K562 (cell line): ENCODE data around the gene PPP1R14B. TPM values are rescaled to one million over a fixed set of nuclear protein-coding genes. Genes with fewer than 3 reads are reported as not detected.
A peak's percentile ranks its signal among the peaks of the same experiment; 100 is the strongest.

Experiments used
- CAMTA2 ChIP-seq: fragments of 250-450 bp; sonication (Bioruptor Pico); conservative IDR thresholded peaks from 2 replicates; pipeline ENCODE4 v1.5.1; 2022
- CBX3 ChIP-seq, 2 experiments: IDR thresholded peaks; 1 replicate in 1 of 2; 2 replicates in 1 of 2; pipeline ENCODE4 v1.6.1; 2012; ENCODE audit warnings: inconsistent platforms in 2 of 2, low read length in 2 of 2, borderline replicate concordance in 1 of 2, control low read depth in 1 of 2
- CHCHD3 ChIP-seq: fragments of 250-450 bp; sonication (Bioruptor Pico); IDR thresholded peaks from 2 replicates; pipeline ENCODE4 v2.1.2; 2022; ENCODE audit warnings: mild to moderate bottlenecking
- CHD1 ChIP-seq: fragments of 200-600 bp; sonication (generic); IDR thresholded peaks from one replicate; pipeline ENCODE4 v1.6.1; 2012; ENCODE audit warnings: mild to moderate bottlenecking, moderate library complexity, low read length, inconsistent platforms
- CHD2 ChIP-seq: IDR thresholded peaks from 2 replicates; pipeline ENCODE4 v1.6.1; 2011; ENCODE audit warnings: low read depth, low read length
- EP400 ChIP-seq: fragments of 450-650 bp; IDR thresholded peaks from 2 replicates; pipeline ENCODE4 v1.6.1; 2017; ENCODE audit warnings: antibody characterized with exemption, mild to moderate bottlenecking, moderate library complexity
- GTF2E2 ChIP-seq: fragments of 200-800 bp; sonication (Bioruptor generic); IDR thresholded peaks from 2 replicates; pipeline ENCODE4 v1.6.1; 2016; ENCODE audit warnings: missing genetic modification characterization, missing compliant biosample characterization
- HDAC1 ChIP-seq, 2 experiments: fragments of 450-650 bp; IDR thresholded peaks; 2 replicates each; pipeline ENCODE4 v1.6.1; 2016 to 2017; ENCODE audit warnings: inconsistent platforms in 1 of 2, mild to moderate bottlenecking in 1 of 2, moderate library complexity in 1 of 2
- HDAC8 ChIP-seq: fragments of 450-650 bp; IDR thresholded peaks from 2 replicates; pipeline ENCODE4 v1.6.1; 2016; ENCODE audit warnings: mild to moderate bottlenecking, missing genetic modification characterization, moderate library complexity, missing compliant biosample characterization
- JUNB ChIP-seq: fragments of 450-650 bp; formaldehyde crosslinking; conservative IDR thresholded peaks from 2 replicates; pipeline ENCODE4 v1.4.0; 2020; ENCODE audit warnings: mild to moderate bottlenecking
- KAT7 ChIP-seq: sonication (generic); formaldehyde crosslinking; IDR thresholded peaks from 2 replicates; pipeline ENCODE4 v1.8.0; 2022; ENCODE audit warnings: missing genetic modification reagents, mild to moderate bottlenecking, borderline replicate concordance
- KLF10 ChIP-seq: fragments of 250-450 bp; sonication (Bioruptor Pico); IDR thresholded peaks from 2 replicates; pipeline ENCODE4 v1.6.1; 2021; ENCODE audit warnings: matching md5 sums
- MAFF ChIP-seq: IDR thresholded peaks from 2 replicates; pipeline ENCODE4 v1.6.1; 2012; ENCODE audit warnings: low read length, improper control_type of control experiment
- NCOR1 ChIP-seq: fragments of 450-650 bp; IDR thresholded peaks from 2 replicates; pipeline ENCODE4 v1.6.1; 2016; ENCODE audit warnings: mild to moderate bottlenecking, moderate library complexity
- PHF20 ChIP-seq: fragments of 450-650 bp; IDR thresholded peaks from 2 replicates; pipeline ENCODE4 v1.6.1; 2018; ENCODE audit not compliant: partially characterized antibody
- POLR2A ChIP-seq: fragments of 450-650 bp; conservative IDR thresholded peaks from 2 replicates; pipeline ENCODE4 v1.6.1; 2016
- POLR2AphosphoS2 ChIP-seq: IDR thresholded peaks from 2 replicates; pipeline ENCODE4 v1.6.1; 2012; ENCODE audit warnings: low read length, improper control_type of control experiment
- PTRF ChIP-seq: fragments of 450-650 bp; IDR thresholded peaks from 2 replicates; pipeline ENCODE4 v1.6.1; 2016; ENCODE audit warnings: mild to moderate bottlenecking, missing genetic modification characterization, missing compliant biosample characterization
- RAD21 ChIP-seq, 2 experiments: fragments of 250-450 bp in 1 of 2; fragments of 450-650 bp in 1 of 2; sonication (Bioruptor Pico) in 1 of 2; formaldehyde crosslinking in 1 of 2; IDR thresholded peaks in 1 of 2; conservative IDR thresholded peaks in 1 of 2; 2 replicates each; pipeline versions ENCODE4 v1.4.0 to v1.8.0; 2020 to 2022; ENCODE audit warnings: mild to moderate bottlenecking in 2 of 2, moderate library complexity in 1 of 2
- SAFB ChIP-seq: fragments of 200-400 bp; formaldehyde crosslinking; IDR thresholded peaks from 2 replicates; pipeline ENCODE4 v1.6.1; 2017; ENCODE audit warnings: low read depth, low read length, borderline replicate concordance
- SIN3B ChIP-seq: fragments of 450-650 bp; IDR thresholded peaks from 2 replicates; pipeline ENCODE4 v1.6.1; 2017; ENCODE audit warnings: low read depth, mild to moderate bottlenecking, moderate library complexity
- U2AF1 ChIP-seq: fragments of 200-400 bp; formaldehyde crosslinking; optimal IDR thresholded peaks from 2 replicates; pipeline ENCODE3; 2017; ENCODE audit warnings: mild to moderate bottlenecking, low read depth, low read length, moderate library complexity
- U2AF2 ChIP-seq: fragments of 200-400 bp; formaldehyde crosslinking; optimal IDR thresholded peaks from 2 replicates; pipeline ENCODE3; 2017; ENCODE audit warnings: low read depth, mild to moderate bottlenecking, low read length
- ZBTB12 ChIP-seq: fragments of 250-450 bp; sonication (Bioruptor Pico); IDR thresholded peaks from 2 replicates; pipeline ENCODE4 v1.4.0; 2020
- ZNF197 ChIP-seq: fragments of 200-800 bp; sonication (Bioruptor generic); IDR thresholded peaks from 2 replicates; pipeline ENCODE4 v1.6.1; 2016; ENCODE audit warnings: low read depth, missing genetic modification characterization, missing compliant biosample characterization
- ZNF239 ChIP-seq: fragments of 250-450 bp; sonication (Bioruptor Pico); IDR thresholded peaks from 2 replicates; pipeline ENCODE4 v1.4.0; 2020; ENCODE audit warnings: mild to moderate bottlenecking
- ZNF3 ChIP-seq: fragments of 250-450 bp; sonication (Bioruptor Pico); IDR thresholded peaks from 2 replicates; pipeline ENCODE4 v1.5.0; 2021; ENCODE audit warnings: mild to moderate bottlenecking, moderate library complexity
- ZNF583 ChIP-seq: fragments of 250-450 bp; sonication (Bioruptor Pico); IDR thresholded peaks from 2 replicates; pipeline ENCODE4 v1.4.0; 2020
- polyA plus RNA-seq, 8 experiments: library from polyadenylated mRNA; depleted of rRNA in 4 of 8; stranded (reverse) in 5 of 8; unstranded in 3 of 8; fragments of >200 nt; fragmentation: Nextera tagmentation in 2 of 8; fragmentation: Illumina TruSeq in 1 of 8; extraction: Ambion mirVana in 2 of 8; extraction: Trizol in 1 of 8; gene quantifications; 2 replicates each; pipeline versions ENCODE4 v1.2.1 to v1.2.3, GENCODE V29; 2011 to 2014; ENCODE audit warnings: inconsistent platforms in 1 of 8, missing spikeins in 1 of 8
- total RNA-seq, 7 experiments: library from RNA; depleted of rRNA in 6 of 7; stranded (reverse); fragments of >200 nt in 6 of 7; fragmentation: Illumina TruSeq in 2 of 7; extraction: Trizol in 2 of 7; gene quantifications; 2 replicates each; pipeline versions ENCODE4 v1.2.1 to v1.2.3, GENCODE V29; 2011 to 2021; ENCODE audit warnings: low replicate concordance in 1 of 7
- TF ChIP-seq, protein P1 (sequence below): fragments of 250-450 bp; sonication (Bioruptor Pico); IDR thresholded peaks from 2 replicates; pipeline ENCODE4 v1.8.0; 2022; ENCODE audit warnings: inconsistent platforms

PPP1R14B gene
- total and polyA plus RNA-seq, 9 of the 15 experiments (the other 6 are each of a cell fraction or from before 2014, with no cell fraction given) = 7.7 to 566 (median 212) TPM

DNA sequence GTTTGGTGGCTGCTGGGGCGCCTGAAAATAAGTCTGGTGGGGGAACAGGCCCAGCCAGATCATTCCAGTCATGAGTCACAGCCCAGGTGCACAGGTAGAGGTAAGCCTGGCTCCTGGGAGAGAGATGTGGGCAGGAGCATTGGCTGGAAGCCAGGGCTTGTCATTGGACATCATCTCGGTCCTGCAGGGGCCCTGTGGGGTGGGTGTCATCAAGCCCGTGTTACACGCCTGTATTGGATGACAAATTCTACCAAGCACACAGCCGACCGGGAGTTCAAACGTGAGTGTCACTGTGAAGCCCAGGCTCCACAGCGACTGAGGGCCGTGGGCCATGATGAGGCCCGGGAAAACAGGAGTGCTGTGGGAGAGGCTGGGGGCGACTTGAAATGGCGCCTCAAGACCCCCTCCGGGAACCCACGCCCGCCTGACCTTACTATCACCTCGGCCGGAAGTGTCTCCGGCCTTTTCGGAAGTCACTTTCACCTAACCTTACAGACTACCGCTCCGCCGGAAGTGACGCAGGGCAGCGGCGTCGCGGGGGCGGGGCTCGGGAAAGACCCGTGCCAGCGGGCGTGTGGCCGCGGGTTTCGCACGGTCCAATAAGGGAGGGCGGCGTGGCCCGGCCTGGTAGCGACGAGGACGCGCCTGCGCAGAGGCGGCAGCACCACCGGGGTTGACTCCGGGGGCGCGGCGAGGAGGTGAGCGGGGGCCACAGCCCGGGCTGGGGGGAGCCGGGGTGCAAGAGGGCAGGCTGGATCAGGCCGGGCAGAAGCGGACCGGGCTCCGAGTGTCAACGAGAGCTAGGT lies 6.1 kb downstream of the PPP1R14B start, which contains the start of gene FKBP2 (continued):
- TF ChIP-seq ZNF239 (CRISPR knock-in tag) (no peak), EP400 (peak; percentile 84), U2AF1 (no peak), CHD1 (peak; percentile 33), U2AF2 (no peak), POLR2A (peak; percentile 97), HDAC1 (IDR thresholded peaks at IDR 0.05) (peak in 1 of 2 experiments; percentile 51; a peak in 2 of 4 replicates), PHF20 (peak; percentile 52), JUNB (CRISPR knock-in tag) (0 out of 2 replicates have a peak, but pooled peaks have one; percentile 48), POLR2AphosphoS2 (peak; percentile 98), KAT7 (no peak), PTRF (no peak), SAFB (no peak), ZBTB12 (CRISPR knock-in tag) (peak; percentile 91), ZNF197 (CRISPR knock-in tag) (no peak), SIN3B (peak; percentile 22; the same call in 1 of the 2 replicates), RAD21 (CRISPR knock-in tag; conservative IDR thresholded peaks at IDR 0.05 in 1 of 2, IDR thresholded peaks at IDR 0.05 in 1 of 2) (no peak), NCOR1 (peak; percentile 59; the same call in 1 of the 2 replicates), GTF2E2 (tag) (peak; percentile 77), KLF10 (CRISPR knock-in tag) (no peak), CBX3 (IDR thresholded peaks at IDR 0.05; ENCODE audit: borderline replicate concordance in 1 of 2, low read length in 2 of 2) (peak in 1 of 2 experiments; percentile 19; a peak in 1 of 3 replicates), CHD2 (no peak), ZNF3 (CRISPR knock-in tag) (no peak), MAFF (no peak), CAMTA2 (no peak), HDAC8 (no peak), ZNF583 (no peak; the same call in 1 of the 2 replicates), CHCHD3 (CRISPR knock-in tag) (0 out of 2 replicates have a peak, but pooled peaks have one; percentile 12)
- TF ChIP-seq, protein P1, sequence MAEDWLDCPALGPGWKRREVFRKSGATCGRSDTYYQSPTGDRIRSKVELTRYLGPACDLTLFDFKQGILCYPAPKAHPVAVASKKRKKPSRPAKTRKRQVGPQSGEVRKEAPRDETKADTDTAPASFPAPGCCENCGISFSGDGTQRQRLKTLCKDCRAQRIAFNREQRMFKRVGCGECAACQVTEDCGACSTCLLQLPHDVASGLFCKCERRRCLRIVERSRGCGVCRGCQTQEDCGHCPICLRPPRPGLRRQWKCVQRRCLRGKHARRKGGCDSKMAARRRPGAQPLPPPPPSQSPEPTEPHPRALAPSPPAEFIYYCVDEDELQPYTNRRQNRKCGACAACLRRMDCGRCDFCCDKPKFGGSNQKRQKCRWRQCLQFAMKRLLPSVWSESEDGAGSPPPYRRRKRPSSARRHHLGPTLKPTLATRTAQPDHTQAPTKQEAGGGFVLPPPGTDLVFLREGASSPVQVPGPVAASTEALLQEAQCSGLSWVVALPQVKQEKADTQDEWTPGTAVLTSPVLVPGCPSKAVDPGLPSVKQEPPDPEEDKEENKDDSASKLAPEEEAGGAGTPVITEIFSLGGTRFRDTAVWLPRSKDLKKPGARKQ = no peak
